MM.1S (cell line): ENCODE measurements around the gene ULK4.

Source experiments
- EZH2 ChIP-seq: fragments of 300-600 bp; sonication (generic); optimal IDR thresholded peaks from 2 replicates; pipeline ENCODE3; 2017; ENCODE audit warnings: low read depth, mild to moderate bottlenecking, antibody characterized with exemption, low read length, mixed read lengths
- TF ChIP-seq, protein P1 (sequence below): fragments of 300-600 bp; sonication (generic); IDR thresholded peaks from 2 replicates; pipeline ENCODE4 v1.5.1; 2016; ENCODE audit warnings: antibody characterized with exemption, low read length, mixed read lengths

DNA sequence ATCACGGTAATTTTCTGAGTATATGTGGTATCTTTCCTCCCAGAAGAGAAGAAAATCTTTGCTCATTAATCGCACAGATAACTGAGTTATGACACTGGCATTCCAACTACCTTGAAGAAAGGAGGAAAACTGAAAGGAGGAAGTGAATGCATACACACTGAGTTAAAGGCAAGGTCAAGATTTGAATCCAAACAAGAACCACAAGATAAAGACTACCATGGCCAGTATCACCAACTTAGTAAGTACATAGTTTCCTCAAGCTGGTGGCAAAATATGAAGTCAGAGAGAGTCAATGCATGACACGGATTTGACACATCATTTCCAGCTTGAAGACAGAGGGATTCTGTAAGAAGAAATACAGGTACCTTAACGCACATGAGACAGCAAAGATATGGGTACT, 287.5 kb downstream of the ULK4 start:
- no peak for TF ChIP-seq EZH2
- TF ChIP-seq, protein P1, sequence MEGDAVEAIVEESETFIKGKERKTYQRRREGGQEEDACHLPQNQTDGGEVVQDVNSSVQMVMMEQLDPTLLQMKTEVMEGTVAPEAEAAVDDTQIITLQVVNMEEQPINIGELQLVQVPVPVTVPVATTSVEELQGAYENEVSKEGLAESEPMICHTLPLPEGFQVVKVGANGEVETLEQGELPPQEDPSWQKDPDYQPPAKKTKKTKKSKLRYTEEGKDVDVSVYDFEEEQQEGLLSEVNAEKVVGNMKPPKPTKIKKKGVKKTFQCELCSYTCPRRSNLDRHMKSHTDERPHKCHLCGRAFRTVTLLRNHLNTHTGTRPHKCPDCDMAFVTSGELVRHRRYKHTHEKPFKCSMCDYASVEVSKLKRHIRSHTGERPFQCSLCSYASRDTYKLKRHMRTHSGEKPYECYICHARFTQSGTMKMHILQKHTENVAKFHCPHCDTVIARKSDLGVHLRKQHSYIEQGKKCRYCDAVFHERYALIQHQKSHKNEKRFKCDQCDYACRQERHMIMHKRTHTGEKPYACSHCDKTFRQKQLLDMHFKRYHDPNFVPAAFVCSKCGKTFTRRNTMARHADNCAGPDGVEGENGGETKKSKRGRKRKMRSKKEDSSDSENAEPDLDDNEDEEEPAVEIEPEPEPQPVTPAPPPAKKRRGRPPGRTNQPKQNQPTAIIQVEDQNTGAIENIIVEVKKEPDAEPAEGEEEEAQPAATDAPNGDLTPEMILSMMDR: no peak
